BLaER1 treated with 17β-estradiol and CSF1 and Interleukin-3, amounts not matched to agents 10 nM and 100 nM (cell line): ENCODE measurements around the gene WBP1L.

Source experiments
- H3K27ac ChIP-seq, 11 experiments: shearing (Covaris generic); formaldehyde crosslinking; 2 replicates each; pipeline ENCODE4 v1.8.1; 2022
- H3K27me3 ChIP-seq, 11 experiments: shearing (Covaris generic); formaldehyde crosslinking; 2 replicates each; pipeline ENCODE4 v1.8.1; 2022
- H3K36me3 ChIP-seq, 11 experiments: shearing (Covaris generic); formaldehyde crosslinking; 2 replicates each; pipeline ENCODE4 v1.8.1; 2022
- H3K4me1 ChIP-seq, 10 experiments: shearing (Covaris generic); formaldehyde crosslinking; 2 replicates each; pipeline ENCODE4 v1.8.1; 2022
- H3K4me2 ChIP-seq, 11 experiments: shearing (Covaris generic); formaldehyde crosslinking; 2 replicates each; pipeline ENCODE4 v1.8.1; 2022
- H3K4me3 ChIP-seq, 10 experiments: shearing (Covaris generic); formaldehyde crosslinking; 2 replicates each; pipeline ENCODE4 v1.8.1; 2022
- H3K9ac ChIP-seq, 11 experiments: shearing (Covaris generic); formaldehyde crosslinking; 2 replicates each; pipeline ENCODE4 v1.8.1; 2022
- H3K9me3 ChIP-seq, 11 experiments: shearing (Covaris generic); formaldehyde crosslinking; replicated peaks in 1 of 11; 2 replicates each; pipeline ENCODE4 v1.8.1; 2022
- H4K20me1 ChIP-seq, 11 experiments: shearing (Covaris generic); formaldehyde crosslinking; 2 replicates each; pipeline ENCODE4 v1.8.1; 2022
- Cebpa-rat ChIP-seq, 11 experiments: shearing (Covaris generic); IDR thresholded peaks; 2 replicates each; pipeline ENCODE4 v1.8.1; 2022

Gene WBP1L

DNA sequence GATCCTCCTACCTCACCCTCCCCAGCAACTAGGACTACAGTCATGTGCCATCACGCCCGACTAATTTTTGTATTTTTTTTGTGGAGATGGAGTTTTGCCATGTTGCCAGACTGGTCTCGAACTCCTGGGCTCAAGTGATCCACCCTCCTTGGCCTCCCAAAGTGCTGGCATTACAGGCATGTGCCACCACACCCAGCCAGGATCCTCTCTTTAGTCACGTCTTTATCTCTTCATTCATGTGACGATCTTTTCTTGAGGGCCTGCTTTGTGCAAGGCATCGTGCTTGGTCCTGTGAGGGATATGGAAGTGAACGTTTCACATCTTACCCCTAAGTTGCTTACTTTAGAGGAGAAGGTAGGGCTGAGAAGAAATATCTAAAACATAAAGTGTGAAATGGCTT, 21.6 kb downstream of the WBP1L start:
- no peak overlapping the region for H3K4me3 ChIP-seq
- peaks cover 0 to under 1% (median 0%) of the 10 kb centered on the region in 11 experiments; a peak in 1 of 22 replicates for H3K9me3 ChIP-seq
- no peak overlapping the region for H3K27ac ChIP-seq

DNA sequence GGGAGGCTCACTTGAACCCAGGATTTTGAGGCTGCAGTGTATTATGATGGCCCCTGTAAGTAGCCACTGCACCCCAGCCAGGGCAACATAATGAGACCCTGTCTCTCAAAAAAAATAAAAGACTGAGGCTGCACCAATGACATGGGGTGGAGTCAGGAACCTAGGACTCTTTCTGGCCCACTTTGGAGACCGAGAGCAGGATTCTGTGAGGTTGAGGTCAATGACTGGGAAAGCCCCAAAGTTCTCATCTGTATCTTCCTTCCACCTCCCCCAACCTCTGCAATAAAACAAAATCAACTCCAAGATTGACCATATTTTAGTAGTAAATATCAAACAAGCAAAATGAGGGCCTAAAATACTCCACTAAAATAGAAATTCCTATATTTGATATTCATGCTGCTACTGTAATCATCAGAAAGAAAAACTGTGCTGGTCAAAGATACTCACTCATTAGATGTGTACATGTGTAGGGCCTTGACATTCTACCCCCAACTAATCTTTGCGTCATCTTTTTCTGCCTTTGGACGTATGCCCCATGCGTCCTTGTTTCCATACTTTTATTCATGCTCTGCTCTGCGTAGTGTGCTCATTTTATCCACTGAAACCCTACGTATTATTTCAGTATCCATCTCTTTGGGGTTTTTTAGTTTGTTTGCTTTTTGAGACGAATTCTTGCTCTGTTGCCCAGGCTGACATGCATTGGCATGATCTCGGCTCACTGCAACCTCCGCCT, 23.8 kb downstream of the WBP1L start:
- Histone ChIP-seq H3K9me3 (no peaks in the 10 kb centered on the region), H3K4me1 (peaks cover 12 to 81% (median 18%) of the 10 kb centered on the region in 10 experiments; a peak in 19 of 20 replicates), H3K36me3 (peaks cover 24 to 67% (median 33%) of the 10 kb centered on the region in 11 experiments; a peak in 20 of 22 replicates), H3K27ac (no peak overlapping the region), H3K4me3 (no peak overlapping the region), H4K20me1 (peaks cover 0 to 92% (median 9%) of the 10 kb centered on the region in 11 experiments; a peak in 12 of 22 replicates), H3K4me2 (peak overlapping the region in 4 of 11 experiments; percentile 20 to 61 (median 31); a peak in 5 of 22 replicates), H3K27me3 (no peaks in the 10 kb centered on the region), H3K9ac (0 out of 22 replicates have a peak overlapping the region, but pooled peaks of 1 of the 11 experiments have one; percentile 19)
- no peak for TF ChIP-seq Cebpa-rat (IDR thresholded peaks at IDR 0.05)

More for the DNA sequence above, 21.6 kb downstream of the WBP1L start:
- Histone ChIP-seq H4K20me1 (peaks cover 0 to 96% (median 6%) of the 10 kb centered on the region in 11 experiments; a peak in 12 of 22 replicates), H3K9ac (no peak overlapping the region), H3K36me3 (peaks cover 24 to 75% (median 37%) of the 10 kb centered on the region in 11 experiments; a peak in 20 of 22 replicates), H3K4me1 (peaks cover 16 to 74% (median 25%) of the 10 kb centered on the region in 10 experiments; a peak in 18 of 20 replicates), H3K27me3 (no peaks in the 10 kb centered on the region), H3K4me2 (0 out of 22 replicates have a peak overlapping the region, but pooled peaks of 1 of the 11 experiments have one; percentile 61)
- no peak for TF ChIP-seq Cebpa-rat (IDR thresholded peaks at IDR 0.05)

DNA sequence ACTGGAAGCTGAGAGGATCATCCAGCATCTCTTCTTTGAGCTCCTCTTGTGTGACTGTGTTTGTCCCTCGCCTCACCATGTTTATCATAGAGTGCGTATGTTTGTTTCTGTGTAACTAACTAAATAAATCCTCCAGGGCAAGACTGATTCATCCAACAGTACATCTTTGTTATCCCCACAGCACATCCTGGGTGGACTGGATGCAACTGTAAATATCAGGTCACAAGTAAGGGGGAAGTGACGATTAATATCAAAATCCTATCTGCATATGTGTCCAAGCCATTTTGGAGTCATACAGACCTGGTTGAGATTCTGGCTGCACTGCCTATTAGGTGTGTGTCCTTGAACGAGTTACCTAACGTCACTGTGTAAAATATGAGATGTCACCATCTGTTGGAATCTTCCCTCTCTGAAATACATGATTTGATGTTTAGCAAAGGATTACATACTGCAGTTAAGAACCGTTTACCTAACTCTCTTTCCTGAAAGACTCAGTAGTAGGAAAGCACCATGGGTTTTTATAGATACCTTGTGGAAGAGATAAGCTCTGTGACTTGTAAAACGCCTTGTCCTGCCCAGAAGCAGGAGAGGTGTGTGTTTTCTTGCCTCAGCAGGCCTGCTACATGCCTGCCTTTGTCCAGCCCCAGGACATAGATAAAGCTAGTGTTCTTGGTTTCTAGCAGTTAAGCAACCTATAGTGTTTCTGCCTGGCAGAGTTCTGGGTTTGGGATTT, 25.8 kb downstream of the WBP1L start:
- peaks cover 29 to 92% (median 37%) of the 10 kb centered on the region in 10 experiments for H3K4me1 ChIP-seq
- H4K20me1 ChIP-seq: peaks cover 0 to 91% (median 16%) of the 10 kb centered on the region in 11 experiments; a peak in 12 of 22 replicates
- no peaks in the 10 kb centered on the region for H3K9me3 ChIP-seq
- H3K36me3 ChIP-seq: peaks cover 11 to 50% (median 14%) of the 10 kb centered on the region in 11 experiments; a peak in 17 of 22 replicates
- peak overlapping the region in 2 of 11 experiments; percentile 4 to 23; a peak in 3 of 22 replicates for H3K27ac ChIP-seq
- peak overlapping the region in 1 of 11 experiments; percentile 36; a peak in 1 of 22 replicates for H3K9ac ChIP-seq
- peak overlapping the region in 1 of 11 experiments; percentile 26; a peak in 1 of 22 replicates for H3K4me2 ChIP-seq
- no peak for TF ChIP-seq Cebpa-rat (IDR thresholded peaks at IDR 0.05)
- H3K4me3 ChIP-seq: no peak overlapping the region
- no peaks in the 10 kb centered on the region for H3K27me3 ChIP-seq

DNA sequence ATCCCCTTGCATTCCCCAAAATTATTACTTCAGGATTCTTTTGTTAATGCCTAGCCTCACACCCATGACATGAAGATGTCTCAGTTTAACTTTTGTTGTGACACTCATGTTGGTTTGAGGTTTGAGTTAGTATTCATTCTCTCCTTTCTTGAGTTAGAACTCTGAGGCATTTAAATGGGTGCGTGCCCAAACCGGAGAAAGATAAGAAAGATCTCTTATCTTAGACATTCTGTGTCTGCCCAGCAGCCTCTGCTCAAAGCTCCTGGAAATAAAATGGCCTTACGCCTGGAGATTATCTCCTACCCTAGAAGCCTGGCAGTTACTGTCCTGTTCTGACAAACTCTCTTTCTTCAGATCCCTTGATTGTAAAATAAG, 26.3 kb downstream of the WBP1L start:
- peak overlapping the region in 2 of 11 experiments; percentile 26 to 88; a peak in 1 of 22 replicates for H3K4me2 ChIP-seq
- no peaks in the 10 kb centered on the region for H3K27me3 ChIP-seq
- no peak overlapping the region for H3K4me3 ChIP-seq
- H3K9me3 ChIP-seq: no peaks in the 10 kb centered on the region
- peaks cover 5 to 48% (median 9%) of the 10 kb centered on the region in 11 experiments; a peak in 15 of 22 replicates for H3K36me3 ChIP-seq
- TF ChIP-seq Cebpa-rat (IDR thresholded peaks at IDR 0.05): no peak
- peak overlapping the region in 2 of 11 experiments; percentile 23 to 29; a peak in 4 of 22 replicates for H3K27ac ChIP-seq
- peaks cover 34 to 93% (median 43%) of the 10 kb centered on the region in 10 experiments for H3K4me1 ChIP-seq
- peak overlapping the region in 2 of 11 experiments; percentile 15 to 36; a peak in 3 of 22 replicates for H3K9ac ChIP-seq
- peaks cover 0 to 86% (median 16%) of the 10 kb centered on the region in 11 experiments; a peak in 11 of 22 replicates for H4K20me1 ChIP-seq

DNA sequence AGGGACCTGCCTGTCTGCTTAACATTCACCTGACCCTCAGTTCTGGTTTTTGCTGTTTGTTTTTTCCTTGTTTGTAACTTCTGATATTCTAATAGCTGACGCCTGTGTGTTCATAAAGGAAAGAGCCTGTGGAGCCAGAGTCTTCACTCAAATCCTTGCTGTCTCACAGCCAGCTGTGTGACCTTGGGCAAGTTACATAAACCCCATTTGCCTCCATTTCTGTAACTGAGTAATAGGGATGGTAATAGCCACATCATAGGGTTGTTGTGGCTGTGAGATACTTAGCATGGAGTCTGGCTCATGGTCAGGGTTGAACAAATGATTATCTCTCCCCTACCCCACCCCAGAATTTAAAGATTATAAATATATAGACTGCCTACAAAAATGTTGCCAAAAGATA, 27.0 kb downstream of the WBP1L start:
- H4K20me1 ChIP-seq: peaks cover 0 to 79% (median 16%) of the 10 kb centered on the region in 11 experiments; a peak in 11 of 22 replicates
- peak overlapping the region in 1 of 11 experiments; percentile 15; a peak in 2 of 22 replicates for H3K9ac ChIP-seq
- H3K4me2 ChIP-seq: peak overlapping the region in 2 of 11 experiments; percentile 12 to 88; a peak in 3 of 22 replicates
- TF ChIP-seq Cebpa-rat (IDR thresholded peaks at IDR 0.05): no peak
- H3K27me3 ChIP-seq: no peaks in the 10 kb centered on the region
- no peaks in the 10 kb centered on the region for H3K9me3 ChIP-seq
- H3K4me3 ChIP-seq: no peak overlapping the region
- peaks cover 0 to 41% (median 2%) of the 10 kb centered on the region in 11 experiments; a peak in 11 of 22 replicates for H3K36me3 ChIP-seq
- H3K4me1 ChIP-seq: peaks cover 41 to 93% (median 48%) of the 10 kb centered on the region in 10 experiments
- H3K27ac ChIP-seq: peak overlapping the region in 2 of 11 experiments; percentile 23 to 29; a peak in 2 of 22 replicates

DNA sequence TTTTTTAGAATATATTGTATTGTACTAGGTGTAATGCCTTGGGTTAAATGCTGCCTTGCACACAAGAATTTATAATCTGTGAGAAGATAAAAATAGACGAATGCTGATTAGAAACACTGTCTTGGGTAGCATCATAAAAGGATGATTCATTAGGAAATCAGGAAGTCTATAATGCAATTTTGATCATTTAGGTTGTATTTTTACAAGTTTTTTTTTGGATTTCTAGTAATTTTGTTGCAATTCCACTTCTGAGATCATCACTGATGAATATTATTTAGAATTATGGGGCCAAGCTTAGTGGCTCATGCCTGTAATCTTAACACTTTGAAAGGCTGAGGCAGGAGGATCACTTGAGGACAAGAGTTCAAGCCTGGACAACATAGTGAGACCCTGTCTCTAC, 29.6 kb downstream of the WBP1L start:
- Histone ChIP-seq H3K27me3 (no peaks in the 10 kb centered on the region), H3K27ac (peak overlapping the region in 10 of 11 experiments; percentile 18 to 95 (median 86); a peak in 14 of 22 replicates), H4K20me1 (peaks cover 0 to 59% (median 21%) of the 10 kb centered on the region in 11 experiments; a peak in 10 of 22 replicates), H3K4me3 (no peak overlapping the region), H3K36me3 (peaks cover 0 to 29% (median 0%) of the 10 kb centered on the region in 11 experiments; a peak in 5 of 22 replicates), H3K9me3 (no peaks in the 10 kb centered on the region), H3K4me1 (peaks cover 53 to 95% (median 63%) of the 10 kb centered on the region in 10 experiments), H3K4me2 (peak overlapping the region; percentile 29 to 97 (median 88); a peak in 21 of 22 replicates), H3K9ac (peak overlapping the region in 4 of 11 experiments; percentile 39 to 87 (median 62); a peak in 7 of 22 replicates)
- no peak for TF ChIP-seq Cebpa-rat (IDR thresholded peaks at IDR 0.05)

DNA sequence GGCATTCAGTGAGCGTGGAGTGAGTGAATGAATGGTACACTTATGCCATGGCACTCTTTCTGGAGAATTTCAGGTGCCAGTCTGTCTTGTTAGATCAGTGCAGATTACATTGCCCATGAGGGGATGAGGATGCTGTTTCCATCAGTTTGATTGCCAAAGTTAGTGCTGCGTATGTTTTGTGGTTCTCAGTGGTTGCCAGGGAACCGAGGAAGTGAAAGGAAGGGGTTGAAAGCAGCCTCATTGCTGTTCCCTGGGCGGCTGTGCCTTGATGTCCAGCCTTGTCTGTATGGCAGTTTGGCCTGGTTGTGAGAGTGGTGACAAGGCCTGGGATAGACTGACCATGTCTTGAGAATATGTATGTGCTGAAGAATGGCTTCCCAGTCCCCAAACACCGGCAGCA, 30.2 kb downstream of the WBP1L start:
- H3K4me3 ChIP-seq: no peak overlapping the region
- H3K36me3 ChIP-seq: peaks cover 0 to 30% (median 0%) of the 10 kb centered on the region in 11 experiments; a peak in 5 of 22 replicates
- peaks cover 53 to 100% (median 64%) of the 10 kb centered on the region in 10 experiments for H3K4me1 ChIP-seq
- H3K27me3 ChIP-seq: no peaks in the 10 kb centered on the region
- H3K27ac ChIP-seq: peak overlapping the region in 10 of 11 experiments; percentile 18 to 95 (median 86); a peak in 16 of 22 replicates
- H3K4me2 ChIP-seq: peak overlapping the region; percentile 29 to 97 (median 88)
- peaks cover 0 to 59% (median 23%) of the 10 kb centered on the region in 11 experiments; a peak in 10 of 22 replicates for H4K20me1 ChIP-seq
- TF ChIP-seq Cebpa-rat (IDR thresholded peaks at IDR 0.05): 0 out of 22 replicates have a peak, but pooled peaks of 1 of the 11 experiments have one; percentile 32
- H3K9ac ChIP-seq: peak overlapping the region in 4 of 11 experiments; percentile 39 to 87 (median 62); a peak in 7 of 22 replicates
- no peaks in the 10 kb centered on the region for H3K9me3 ChIP-seq
